WTC11 (cell line): ENCODE measurements around the gene FAM53A. TPM values are rescaled to one million over a fixed set of nuclear protein-coding genes. Genes with fewer than 3 reads are reported as not detected.

Experiments used
- ATAC-seq: fragments of 200-7000 bp; cut with Tn5 transposase; 2 replicates; pipeline ENCODE4 v1.10.0; 2021; ENCODE audit warnings: mild to moderate bottlenecking, moderate library complexity
- CTCF ChIA-PET: fragments of 300-600 bp; sonication (Branson Sonifier 250); formaldehyde crosslinking; loops from one replicate; lab custom pipeline; 2021; ENCODE audit warnings: antibody characterized with exemption; lab: Charles Lee
- POLR2A ChIA-PET: fragments of 350-600 bp; sonication (Branson Sonifier 250); formaldehyde crosslinking; loops from one replicate; lab custom pipeline; 2021; ENCODE audit warnings: antibody characterized with exemption; lab: Charles Lee
- DNase-seq: peaks from one replicate; pipeline ENCODE4 v3.0.0; 2021; ENCODE audit warnings: low spot score
- H3K27ac Mint-ChIP-seq: 2 replicates; pipeline ENCODE4 v1.8.0; 2021; ENCODE audit warnings: mixed read lengths
- H3K27me3 Mint-ChIP-seq: 2 replicates; pipeline ENCODE4 v1.8.0; 2021; ENCODE audit warnings: low read depth, mild to moderate bottlenecking, moderate library complexity, mixed read lengths
- H3K36me3 Mint-ChIP-seq: 2 replicates; pipeline ENCODE4 v1.8.0; 2021; ENCODE audit warnings: mixed read lengths
- H3K4me1 Mint-ChIP-seq: 2 replicates; pipeline ENCODE4 v1.8.0; 2022; ENCODE audit warnings: mixed read lengths
- H3K4me3 Mint-ChIP-seq: 2 replicates; pipeline ENCODE4 v1.8.0; 2021; ENCODE audit warnings: mild to moderate bottlenecking, moderate library complexity, mixed read lengths
- H3K9me3 Mint-ChIP-seq: 2 replicates; pipeline ENCODE4 v1.8.0; 2021; ENCODE audit warnings: mixed read lengths
- ATF1 ChIP-seq: sonication (generic); formaldehyde crosslinking; IDR thresholded peaks from 2 replicates; pipeline ENCODE4 v1.8.1; 2023; ENCODE audit warnings: mild to moderate bottlenecking, moderate library complexity, missing genetic modification reagents
- ELF4 ChIP-seq: sonication (generic); formaldehyde crosslinking; IDR thresholded peaks from 2 replicates; pipeline ENCODE4 v1.8.1; 2022; ENCODE audit warnings: low read depth, mild to moderate bottlenecking, moderate library complexity, missing genetic modification reagents
- EMX1 ChIP-seq: fragments of 250-450 bp; sonication (Bioruptor Pico); IDR thresholded peaks from 2 replicates; pipeline ENCODE4 v1.8.0; 2021; ENCODE audit warnings: mild to moderate bottlenecking
- ETV6 ChIP-seq: sonication (generic); formaldehyde crosslinking; IDR thresholded peaks from 2 replicates; pipeline ENCODE4 v1.8.1; 2022; ENCODE audit warnings: mild to moderate bottlenecking, missing genetic modification reagents
- FOXK1 ChIP-seq: sonication (generic); formaldehyde crosslinking; IDR thresholded peaks from 2 replicates; pipeline ENCODE4 v1.8.0; 2022; ENCODE audit warnings: mild to moderate bottlenecking, moderate library complexity, missing genetic modification reagents
- FOXP1 ChIP-seq: sonication (generic); formaldehyde crosslinking; IDR thresholded peaks from 2 replicates; pipeline ENCODE4 v1.8.0; 2022; ENCODE audit warnings: missing genetic modification reagents, mild to moderate bottlenecking, moderate library complexity, borderline replicate concordance
- GABPB1 ChIP-seq: sonication (generic); formaldehyde crosslinking; IDR thresholded peaks from 2 replicates; pipeline ENCODE4 v1.8.1; 2023; ENCODE audit warnings: mild to moderate bottlenecking, missing genetic modification reagents
- GRHL2 ChIP-seq: fragments of 250-450 bp; sonication (Bioruptor Pico); IDR thresholded peaks from 2 replicates; pipeline ENCODE4 v1.8.0; 2022; ENCODE audit warnings: mild to moderate bottlenecking, moderate library complexity; ENCODE audit not compliant: insufficient replicate concordance, severe bottlenecking
- GTF2I ChIP-seq: fragments of 250-450 bp; sonication (Bioruptor Pico); conservative IDR thresholded peaks from 2 replicates; pipeline ENCODE4 v1.4.0; 2021; ENCODE audit warnings: mild to moderate bottlenecking
- IRF2 ChIP-seq: sonication (generic); formaldehyde crosslinking; IDR thresholded peaks from 2 replicates; pipeline ENCODE4 v1.8.0; 2022; ENCODE audit warnings: low read depth, missing genetic modification reagents, borderline replicate concordance
- JAZF1 ChIP-seq: fragments of 250-450 bp; sonication (Bioruptor Pico); IDR thresholded peaks from 2 replicates; pipeline ENCODE4 v1.9.0; 2021; ENCODE audit warnings: moderate library complexity, mild to moderate bottlenecking, inconsistent platforms
- KAT7 ChIP-seq: sonication (generic); formaldehyde crosslinking; IDR thresholded peaks from 2 replicates; pipeline ENCODE4 v1.8.1; 2023; ENCODE audit warnings: missing genetic modification reagents, mild to moderate bottlenecking, borderline replicate concordance
- MXD4 ChIP-seq: fragments of 250-450 bp; sonication (Bioruptor Pico); IDR thresholded peaks from 2 replicates; pipeline ENCODE4 v1.8.0; 2021; ENCODE audit warnings: mild to moderate bottlenecking, moderate library complexity, borderline replicate concordance
- NR1H2 ChIP-seq: sonication (generic); formaldehyde crosslinking; IDR thresholded peaks from 2 replicates; pipeline ENCODE4 v1.9.0; 2021; ENCODE audit warnings: mild to moderate bottlenecking, moderate library complexity, missing genetic modification reagents
- NR2C2 ChIP-seq: sonication (generic); formaldehyde crosslinking; IDR thresholded peaks from 2 replicates; pipeline ENCODE4 v1.8.0; 2022; ENCODE audit warnings: mild to moderate bottlenecking, missing genetic modification reagents
- NR3C1 ChIP-seq: sonication (generic); formaldehyde crosslinking; conservative IDR thresholded peaks from 2 replicates; pipeline ENCODE4 v1.8.1; 2023; ENCODE audit warnings: low read depth, mild to moderate bottlenecking, missing genetic modification reagents
- PRRX2 ChIP-seq: fragments of 250-450 bp; sonication (Bioruptor Pico); IDR thresholded peaks from 2 replicates; pipeline ENCODE4 v1.8.0; 2021; ENCODE audit warnings: mild to moderate bottlenecking
- RELA ChIP-seq: sonication (generic); formaldehyde crosslinking; IDR thresholded peaks from 2 replicates; pipeline ENCODE4 v1.8.1; 2022; ENCODE audit warnings: missing genetic modification reagents, mild to moderate bottlenecking, borderline replicate concordance
- RORB ChIP-seq: fragments of 250-450 bp; sonication (Bioruptor Pico); IDR thresholded peaks from 2 replicates; pipeline ENCODE4 v1.9.0; 2021; ENCODE audit warnings: mild to moderate bottlenecking
- SOX15 ChIP-seq: fragments of 250-450 bp; sonication (Bioruptor Pico); IDR thresholded peaks from 2 replicates; pipeline ENCODE4 v1.9.0; 2021; ENCODE audit warnings: mild to moderate bottlenecking
- TEAD1 ChIP-seq: sonication (generic); formaldehyde crosslinking; IDR thresholded peaks from 2 replicates; pipeline ENCODE4 v1.8.0; 2022; ENCODE audit warnings: mild to moderate bottlenecking, missing genetic modification reagents
- TEAD4 ChIP-seq: sonication (generic); formaldehyde crosslinking; IDR thresholded peaks from 2 replicates; pipeline ENCODE4 v1.8.0; 2022; ENCODE audit warnings: mild to moderate bottlenecking, missing genetic modification reagents
- ZNF138 ChIP-seq: sonication (generic); formaldehyde crosslinking; conservative IDR thresholded peaks from 2 replicates; pipeline ENCODE4 v1.8.1; 2022; ENCODE audit warnings: mild to moderate bottlenecking, moderate library complexity, missing genetic modification reagents
- ZNF232 ChIP-seq: sonication (generic); formaldehyde crosslinking; IDR thresholded peaks from 2 replicates; pipeline ENCODE4 v1.8.0; 2022; ENCODE audit warnings: mild to moderate bottlenecking, missing genetic modification reagents
- ZNF317 ChIP-seq: sonication (generic); formaldehyde crosslinking; IDR thresholded peaks from 2 replicates; pipeline ENCODE4 v1.8.1; 2023; ENCODE audit warnings: low read depth, mild to moderate bottlenecking, moderate library complexity, missing genetic modification reagents, borderline replicate concordance
- total RNA-seq: library from RNA; stranded (reverse); gene quantifications from 3 replicates; pipeline ENCODE4 v1.2.3, GENCODE V29; 2021
- TF ChIP-seq, protein P1 (sequence below): fragments of 250-450 bp; sonication (Bioruptor Pico); IDR thresholded peaks from 2 replicates; pipeline ENCODE4 v1.8.0; 2021; ENCODE audit warnings: mild to moderate bottlenecking
- TF ChIP-seq, protein P2 (sequence below): sonication (generic); formaldehyde crosslinking; IDR thresholded peaks from 2 replicates; pipeline ENCODE4 v1.8.0; 2022; ENCODE audit warnings: mild to moderate bottlenecking, missing genetic modification reagents
- TF ChIP-seq, protein P3 (sequence below): fragments of 250-450 bp; sonication (Bioruptor Pico); IDR thresholded peaks from 2 replicates; pipeline ENCODE4 v1.9.0; 2021; ENCODE audit warnings: mild to moderate bottlenecking
- TF ChIP-seq, protein P4 (sequence below): sonication (generic); formaldehyde crosslinking; IDR thresholded peaks from 2 replicates; pipeline ENCODE4 v1.8.1; 2023; ENCODE audit warnings: mild to moderate bottlenecking, missing genetic modification reagents, moderate library complexity

Gene FAM53A
- total RNA-seq, 1 experiment from 2014 or later: 2.9 TPM

DNA sequence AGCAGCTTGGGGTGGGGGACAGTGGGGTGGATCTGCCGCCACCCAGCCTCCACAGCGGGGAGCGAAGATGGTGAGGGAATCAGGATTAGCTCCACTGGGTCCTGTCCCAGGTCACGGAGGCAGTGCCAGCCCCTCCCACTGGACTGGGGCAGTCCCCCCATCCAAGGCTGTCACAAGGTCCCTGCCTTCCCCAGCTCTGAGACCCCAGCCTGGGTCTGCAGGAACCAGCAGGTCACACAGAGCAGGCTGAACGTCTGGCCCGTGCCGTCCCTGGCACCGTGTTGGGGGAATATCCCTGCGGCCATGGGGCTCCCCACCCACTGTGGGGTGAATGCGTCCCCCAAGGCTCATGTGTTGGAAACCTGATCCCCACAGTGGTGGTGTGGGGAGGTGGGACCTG is 62.6 kb downstream of the FAM53A start:
- Mint-ChIP-seq H3K9me3 (peaks cover 16% of the 10 kb centered on the region), H3K4me1 (no peaks in the 10 kb centered on the region), H3K4me3 (no peak overlapping the region), H3K27ac (no peak overlapping the region), H3K27me3 (no peaks in the 10 kb centered on the region; the same call in 1 of the 2 replicates), H3K36me3 (no peaks in the 10 kb centered on the region)
- TF ChIP-seq, protein P1, sequence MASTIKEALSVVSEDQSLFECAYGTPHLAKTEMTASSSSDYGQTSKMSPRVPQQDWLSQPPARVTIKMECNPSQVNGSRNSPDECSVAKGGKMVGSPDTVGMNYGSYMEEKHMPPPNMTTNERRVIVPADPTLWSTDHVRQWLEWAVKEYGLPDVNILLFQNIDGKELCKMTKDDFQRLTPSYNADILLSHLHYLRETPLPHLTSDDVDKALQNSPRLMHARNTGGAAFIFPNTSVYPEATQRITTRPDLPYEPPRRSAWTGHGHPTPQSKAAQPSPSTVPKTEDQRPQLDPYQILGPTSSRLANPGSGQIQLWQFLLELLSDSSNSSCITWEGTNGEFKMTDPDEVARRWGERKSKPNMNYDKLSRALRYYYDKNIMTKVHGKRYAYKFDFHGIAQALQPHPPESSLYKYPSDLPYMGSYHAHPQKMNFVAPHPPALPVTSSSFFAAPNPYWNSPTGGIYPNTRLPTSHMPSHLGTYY (CRISPR knock-in tag): no peak
- TF ChIP-seq EMX1 (CRISPR knock-in tag) (no peak), MXD4 (CRISPR knock-in tag) (no peak), GABPB1 (CRISPR knock-in tag) (no peak), ETV6 (CRISPR knock-in tag) (no peak), TEAD1 (CRISPR knock-in tag) (no peak), ATF1 (no peak), JAZF1 (CRISPR knock-in tag) (no peak), NR3C1 (no peak), IRF2 (CRISPR knock-in tag) (no peak), KAT7 (no peak), GTF2I (CRISPR knock-in tag) (no peak), RELA (no peak), GRHL2 (CRISPR knock-in tag) (no peak), ZNF138 (no peak), NR1H2 (no peak), FOXK1 (CRISPR knock-in tag) (no peak)
- TF ChIP-seq, protein P2, sequence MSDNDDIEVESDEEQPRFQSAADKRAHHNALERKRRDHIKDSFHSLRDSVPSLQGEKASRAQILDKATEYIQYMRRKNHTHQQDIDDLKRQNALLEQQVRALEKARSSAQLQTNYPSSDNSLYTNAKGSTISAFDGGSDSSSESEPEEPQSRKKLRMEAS (CRISPR knock-in tag): no peak
- TF ChIP-seq, protein P3, sequence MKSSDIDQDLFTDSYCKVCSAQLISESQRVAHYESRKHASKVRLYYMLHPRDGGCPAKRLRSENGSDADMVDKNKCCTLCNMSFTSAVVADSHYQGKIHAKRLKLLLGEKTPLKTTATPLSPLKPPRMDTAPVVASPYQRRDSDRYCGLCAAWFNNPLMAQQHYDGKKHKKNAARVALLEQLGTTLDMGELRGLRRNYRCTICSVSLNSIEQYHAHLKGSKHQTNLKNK: no peak
- ATAC-seq (no peak), DNase-seq (no peak)
- ChIA-PET POLR2A (no interaction called here), CTCF (interaction anchor here (1.8 kb wide), 1 partner anchor 8 kb away, joined by 7 read pairs; no protein-coding TSS in a partner anchor)

DNA sequence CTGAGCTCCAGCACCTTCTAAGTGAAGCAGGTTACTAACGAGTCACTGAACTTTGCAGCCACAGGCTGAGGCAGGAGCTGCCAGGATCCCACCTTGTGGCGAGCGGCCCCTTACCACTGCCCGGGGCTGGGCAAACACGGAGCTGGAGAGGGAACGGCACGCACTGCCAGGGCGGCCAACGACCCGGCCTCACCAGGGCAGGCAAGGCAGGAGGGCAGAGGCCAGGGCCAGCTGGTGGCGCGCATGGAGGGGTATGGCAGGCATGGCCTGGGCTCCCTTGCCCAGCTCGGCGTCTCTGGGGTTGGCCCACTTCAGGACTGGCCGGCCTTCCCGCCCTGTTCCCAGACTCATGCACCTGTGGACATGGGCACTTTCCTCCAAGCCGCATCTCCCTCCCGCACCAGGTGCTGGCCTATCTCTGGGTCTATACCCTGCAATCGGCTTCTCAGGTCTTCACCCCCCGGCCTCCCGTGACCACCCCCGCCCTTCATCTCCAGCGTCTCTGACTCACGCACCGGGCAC is 64.9 kb downstream of the FAM53A start:
- no peaks in the 10 kb centered on the region; the same call in 1 of the 2 replicates for H3K4me1 Mint-ChIP-seq
- no peak overlapping the region for H3K27ac Mint-ChIP-seq
- H3K4me3 Mint-ChIP-seq: no peak overlapping the region
- POLR2A ChIA-PET: no interaction called here
- CTCF ChIA-PET: interaction anchor here (1.4 to 1.6 kb wide), 2 partner anchors 10 to 13 kb away, joined by 5 to 6 read pairs; no protein-coding TSS in a partner anchor
- H3K9me3 Mint-ChIP-seq: peaks cover 16% of the 10 kb centered on the region
- H3K27me3 Mint-ChIP-seq: no peaks in the 10 kb centered on the region; the same call in 1 of the 2 replicates
- DNase-seq (no peak), ATAC-seq (no peak)
- no peaks in the 10 kb centered on the region for H3K36me3 Mint-ChIP-seq
- TF ChIP-seq ZNF317 (CRISPR knock-in tag) (no peak), TEAD4 (CRISPR knock-in tag) (no peak), NR3C1 (no peak), SOX15 (no peak), GTF2I (CRISPR knock-in tag) (no peak), PRRX2 (CRISPR knock-in tag) (no peak), TEAD1 (CRISPR knock-in tag) (no peak), ZNF232 (CRISPR knock-in tag) (no peak), ATF1 (no peak), RORB (no peak), FOXP1 (CRISPR knock-in tag) (no peak), NR2C2 (CRISPR knock-in tag) (no peak), ELF4 (CRISPR knock-in tag) (no peak)
- TF ChIP-seq, protein P4, sequence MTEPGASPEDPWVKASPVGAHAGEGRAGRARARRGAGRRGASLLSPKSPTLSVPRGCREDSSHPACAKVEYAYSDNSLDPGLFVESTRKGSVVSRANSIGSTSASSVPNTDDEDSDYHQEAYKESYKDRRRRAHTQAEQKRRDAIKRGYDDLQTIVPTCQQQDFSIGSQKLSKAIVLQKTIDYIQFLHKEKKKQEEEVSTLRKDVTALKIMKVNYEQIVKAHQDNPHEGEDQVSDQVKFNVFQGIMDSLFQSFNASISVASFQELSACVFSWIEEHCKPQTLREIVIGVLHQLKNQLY: no peak
- TF ChIP-seq, protein P3: no peak
